Measurements from ENCODE around the gene ADPRM. TPM values are rescaled to one million over a fixed set of nuclear protein-coding genes. Genes with fewer than 3 reads are reported as not detected.

ADPRM gene
- total RNA-seq, 2 experiments from 2014 or later = 13.0 to 13.6 TPM

GRCh38 chr17:10652984-10653659 is 44.3 kb upstream of the ADPRM start:
- ATAC-seq (peak; percentile 86), DNase-seq (peak; percentile 62)
- Mint-ChIP-seq H3K36me3 (ENCODE audit: low read depth) (peaks cover 2% of the 10 kb centered on the region), H3K4me3 (no peak overlapping the region), H3K9me3 (no peaks in the 10 kb centered on the region), H3K27ac (peak overlapping the region; percentile 71), H3K4me1 (ENCODE audit: low read depth) (peaks cover 16% of the 10 kb centered on the region), H3K27me3 (no peaks in the 10 kb centered on the region)
- intact Hi-C loops (cut with micrococcal nuclease) = no loop called here
- no peak for TF ChIP-seq CTCF (IDR thresholded peaks at IDR 0.05)
- ChIA-PET CTCF (interaction anchor here (1.1 to 1.8 kb wide), 2 partner anchors 23 to 84 kb away, joined by 3 to 5 read pairs; no protein-coding TSS in a partner anchor), POLR2A (interaction anchor here (0.6 kb wide), 1 partner anchor 46 kb away, joined by 3 read pairs; no protein-coding TSS in a partner anchor)

- no peaks in the 10 kb centered on the region for H3K9me3 Mint-ChIP-seq
- H3K36me3 Mint-ChIP-seq (ENCODE audit: low read depth) = peaks cover 2% of the 10 kb centered on the region
- H3K4me1 Mint-ChIP-seq (ENCODE audit: low read depth) = peaks cover 16% of the 10 kb centered on the region
- ChIA-PET POLR2A (no interaction called here), CTCF (interaction anchor here (1.1 to 1.8 kb wide), 2 partner anchors 23 to 83 kb away, joined by 3 to 5 read pairs; no protein-coding TSS in a partner anchor)
- no peak for DNase-seq
- no peak for ATAC-seq
- intact Hi-C loops (cut with micrococcal nuclease) = no loop called here
- peak overlapping the region; percentile 26 for H3K27ac Mint-ChIP-seq
- no peaks in the 10 kb centered on the region for H3K27me3 Mint-ChIP-seq
- TF ChIP-seq CTCF (IDR thresholded peaks at IDR 0.05) = no peak
- no peak overlapping the region for H3K4me3 Mint-ChIP-seq
Measured at GRCh38 chr17:10653987-10654386, 43.4 kb upstream of the ADPRM start.

GRCh38 chr17:10657148-10657547 is 40.2 kb upstream of the ADPRM start, which contains the start of gene MYH3:
TSS of gene MYH3 (minus strand) at chr17:10657309. CDS start at chr17:10655064, 2,245 bp downstream.
- Mint-ChIP-seq H3K36me3 (ENCODE audit: low read depth) (peaks cover 3% of the 10 kb centered on the region), H3K9me3 (no peaks in the 10 kb centered on the region), H3K4me1 (ENCODE audit: low read depth) (peaks cover 14% of the 10 kb centered on the region), H3K4me3 (no peak within 1 kb of the TSS), H3K27ac (no peak within 1 kb of the TSS), H3K27me3 (no peaks in the 10 kb centered on the region)
- ChIA-PET POLR2A (no interaction called here), CTCF (interaction anchor here (1.0 to 2.0 kb wide), 2 partner anchors 10 to 40 kb away, joined by 3 to 7 read pairs; no protein-coding TSS in a partner anchor)
- no peak for TF ChIP-seq CTCF (IDR thresholded peaks at IDR 0.05)
- ATAC-seq (no peak), DNase-seq (no peak)
- intact Hi-C loops (cut with micrococcal nuclease) = no loop called here

- H3K36me3 Mint-ChIP-seq (ENCODE audit: low read depth) = peaks cover 2% of the 10 kb centered on the region
- H3K4me1 Mint-ChIP-seq (ENCODE audit: low read depth) = peaks cover 12% of the 10 kb centered on the region
- H3K27me3 Mint-ChIP-seq = no peaks in the 10 kb centered on the region
- TF ChIP-seq CTCF (IDR thresholded peaks at IDR 0.05) = no peak
- H3K4me3 Mint-ChIP-seq = no peak overlapping the region
- H3K27ac Mint-ChIP-seq = no peak overlapping the region
- no peaks in the 10 kb centered on the region for H3K9me3 Mint-ChIP-seq
- CTCF ChIA-PET = interaction anchor here (1.0 to 2.0 kb wide), 2 partner anchors 11 to 41 kb away, joined by 3 to 7 read pairs; no protein-coding TSS in a partner anchor
- POLR2A ChIA-PET = no interaction called here
- DNase-seq = no peak
- ATAC-seq = no peak
- intact Hi-C loops (cut with micrococcal nuclease) = no loop called here
Measured at GRCh38 chr17:10657879-10658278, 39.5 kb upstream of the ADPRM start.

GRCh38 chr17:10661437-10661836 is 36.0 kb upstream of the ADPRM start:
- no peak for DNase-seq
- Mint-ChIP-seq H3K27ac (no peak overlapping the region), H3K27me3 (no peaks in the 10 kb centered on the region), H3K36me3 (ENCODE audit: low read depth) (peaks cover 3% of the 10 kb centered on the region), H3K4me1 (ENCODE audit: low read depth) (no peaks in the 10 kb centered on the region), H3K4me3 (no peak overlapping the region), H3K9me3 (no peaks in the 10 kb centered on the region)
- POLR2A ChIA-PET = no interaction called here
- TF ChIP-seq CTCF (IDR thresholded peaks at IDR 0.05) = no peak
- intact Hi-C loops (cut with micrococcal nuclease) = no loop called here
- CTCF ChIA-PET = interaction anchor here (1.1 to 2.5 kb wide), 4 partner anchors 14 to 215 kb away, joined by 3 to 10 read pairs (median 4); no protein-coding TSS in a partner anchor
- ATAC-seq = no peak

All from activated CD8-positive, alpha-beta T cell treated with anti-CD3 and anti-CD28 coated beads for 36 hours (primary cell).